Stimulated activated effector memory CD8-positive, alpha-beta T cell treated with anti-CD3 and anti-CD28 coated beads, Interleukin-12 subunit alpha, Interleukin-12 subunit beta, amount 100 ng/mL, for 72 hours (primary cell): ENCODE measurements around the gene ADGRG7.

Experiments
- ATAC-seq: fragments of 150-1000 bp; cut with Tn5 transposase; 2 replicates; pipeline ENCODE4 v1.10.0; 2021
- DNase-seq, 2 donors: peaks; one replicate each; pipeline ENCODE4 v3.0.0; 2021 to 2022; ENCODE audit warnings: low spot score in 2 of 2
- H3K27ac Mint-ChIP-seq: one replicate; pipeline ENCODE4 v1.8.0; 2022; ENCODE audit warnings: mild to moderate bottlenecking, mixed read lengths
- H3K36me3 Mint-ChIP-seq: one replicate; pipeline ENCODE4 v1.8.0; 2022; ENCODE audit warnings: mild to moderate bottlenecking, mixed read lengths
- H3K4me1 Mint-ChIP-seq: one replicate; pipeline ENCODE4 v1.8.0; 2022; ENCODE audit warnings: mixed read lengths
- H3K4me3 Mint-ChIP-seq: one replicate; pipeline ENCODE4 v1.8.0; 2022; ENCODE audit warnings: mild to moderate bottlenecking, mixed read lengths
- H3K9me3 Mint-ChIP-seq: one replicate; pipeline ENCODE4 v1.8.0; 2022; ENCODE audit warnings: mixed read lengths

Gene ADGRG7

DNA sequence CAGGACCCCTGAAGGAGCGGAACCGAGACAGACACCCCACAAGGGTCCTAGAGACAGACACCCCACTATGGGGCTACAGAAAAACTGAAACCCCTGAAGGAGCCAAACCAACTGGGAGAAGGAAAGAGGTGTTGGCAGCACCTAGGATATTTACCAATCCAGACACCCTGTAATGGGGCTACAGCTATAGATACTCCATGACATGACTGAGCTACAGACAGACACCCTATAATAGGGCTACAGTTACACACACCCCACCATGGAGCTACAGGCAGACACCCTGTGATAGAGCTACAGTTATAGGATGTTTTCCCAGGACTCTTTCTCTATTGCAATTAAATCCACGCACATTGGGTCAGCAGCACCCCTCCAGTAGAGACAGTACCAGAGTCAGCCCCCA lies 22.6 kb upstream of the ADGRG7 start:
- Mint-ChIP-seq H3K36me3 (no peaks in the 10 kb centered on the region), H3K27ac (no peak overlapping the region), H3K4me3 (no peak overlapping the region), H3K4me1 (no peaks in the 10 kb centered on the region), H3K9me3 (no peaks in the 10 kb centered on the region)
- ATAC-seq (peak; percentile 15), DNase-seq (no peak)

DNA sequence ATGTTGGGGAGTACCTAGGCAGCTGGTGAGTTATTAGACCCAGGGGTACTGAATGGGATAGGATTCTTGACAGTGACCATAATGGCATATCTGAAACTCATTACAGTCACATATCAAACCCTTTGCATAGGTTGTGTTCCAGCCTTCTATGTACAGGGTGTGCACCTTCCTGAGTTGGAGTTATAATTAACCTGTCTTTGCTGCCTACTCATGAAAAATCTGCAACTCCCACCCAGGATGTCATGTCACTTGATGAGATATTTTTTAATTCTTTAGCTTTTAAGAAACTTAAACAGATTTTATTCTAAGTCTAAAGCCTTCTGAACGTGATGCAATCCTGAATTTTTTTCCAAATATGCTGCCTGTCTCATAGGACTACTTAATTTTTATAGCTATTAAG lies 21.1 kb upstream of the ADGRG7 start:
- no peaks in the 10 kb centered on the region for H3K36me3 Mint-ChIP-seq
- no peak overlapping the region for H3K4me3 Mint-ChIP-seq
- no peak for DNase-seq
- no peak overlapping the region for H3K27ac Mint-ChIP-seq
- ATAC-seq: no peak
- H3K4me1 Mint-ChIP-seq: no peaks in the 10 kb centered on the region
- no peaks in the 10 kb centered on the region for H3K9me3 Mint-ChIP-seq

DNA sequence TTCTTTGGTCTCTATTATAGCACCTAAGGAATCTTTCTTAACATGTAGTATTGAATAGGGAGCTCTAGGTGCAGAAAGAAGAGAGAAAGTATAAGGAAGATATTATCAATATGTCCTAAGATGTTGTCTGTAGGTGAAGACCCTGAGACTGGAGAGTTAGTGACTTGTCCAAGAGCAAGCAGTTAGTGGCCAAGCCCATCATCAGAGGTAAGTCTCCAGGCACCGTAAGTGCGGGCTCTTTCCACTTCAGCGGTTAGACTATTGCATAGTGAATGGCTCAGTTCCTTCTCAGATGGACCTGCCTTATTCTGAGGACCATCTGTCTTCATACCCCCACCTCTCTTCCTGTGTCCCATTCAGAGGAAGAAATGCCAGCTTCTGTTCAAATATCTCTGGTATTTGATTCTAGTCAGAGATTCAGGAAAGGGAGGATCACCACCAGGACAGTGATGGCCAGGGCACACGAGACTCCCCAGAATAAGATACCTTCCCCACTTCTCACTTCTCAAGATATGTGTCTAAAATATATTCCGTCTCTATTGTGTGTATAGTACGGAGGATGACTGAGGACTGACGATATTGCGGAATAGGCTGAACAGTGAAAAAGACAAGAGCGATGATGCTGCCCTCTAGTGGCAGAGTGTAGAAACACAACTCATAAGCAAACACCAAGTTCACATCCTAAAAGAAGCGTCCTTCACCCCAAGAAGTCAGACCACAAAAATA lies 19.1 kb upstream of the ADGRG7 start:
- Mint-ChIP-seq H3K27ac (no peak overlapping the region), H3K36me3 (no peaks in the 10 kb centered on the region), H3K4me3 (no peak overlapping the region), H3K9me3 (no peaks in the 10 kb centered on the region), H3K4me1 (no peaks in the 10 kb centered on the region)
- DNase-seq (peak; percentile 38 to 68), ATAC-seq (peak; percentile 88)

DNA sequence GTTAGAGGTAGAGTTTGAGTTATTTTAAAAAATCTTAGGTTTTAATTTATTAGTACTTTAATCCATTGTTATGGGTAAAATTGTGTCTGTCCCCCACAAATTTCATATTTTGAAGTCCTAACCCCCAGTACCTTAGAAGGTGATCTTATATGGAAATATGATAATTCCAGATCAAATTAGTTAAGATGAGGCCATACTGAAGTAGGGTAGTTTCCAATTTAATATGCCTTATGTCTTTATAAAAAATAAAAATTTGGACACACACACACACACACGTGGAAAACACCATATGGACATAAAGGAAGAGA lies 18.6 kb upstream of the ADGRG7 start:
- DNase-seq (no peak), ATAC-seq (no peak)
- Mint-ChIP-seq H3K27ac (no peak overlapping the region), H3K4me1 (no peaks in the 10 kb centered on the region), H3K36me3 (no peaks in the 10 kb centered on the region), H3K4me3 (no peak overlapping the region), H3K9me3 (no peaks in the 10 kb centered on the region)

DNA sequence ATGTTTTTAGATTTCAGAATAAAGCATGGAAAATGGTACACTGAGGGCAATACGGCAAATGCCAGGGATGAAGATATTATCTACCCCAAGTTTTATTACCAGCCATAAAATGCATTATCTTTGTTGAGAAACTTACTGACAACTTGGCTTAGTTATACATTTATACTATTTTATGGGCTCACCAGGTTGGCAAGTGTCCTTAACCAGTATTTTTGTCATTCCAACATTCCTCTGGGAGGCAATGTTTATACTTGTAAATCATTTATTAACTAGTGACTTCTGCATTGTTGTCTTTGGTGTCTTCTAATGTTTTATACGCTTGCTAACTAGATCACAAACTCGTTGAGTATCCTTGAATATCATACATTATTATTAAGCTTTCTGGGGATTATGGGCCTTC lies 18.0 kb upstream of the ADGRG7 start:
- DNase-seq (no peak), ATAC-seq (no peak)
- no peaks in the 10 kb centered on the region for H3K4me1 Mint-ChIP-seq
- H3K27ac Mint-ChIP-seq: no peak overlapping the region
- no peaks in the 10 kb centered on the region for H3K36me3 Mint-ChIP-seq
- H3K4me3 Mint-ChIP-seq: no peak overlapping the region
- H3K9me3 Mint-ChIP-seq: no peaks in the 10 kb centered on the region

DNA sequence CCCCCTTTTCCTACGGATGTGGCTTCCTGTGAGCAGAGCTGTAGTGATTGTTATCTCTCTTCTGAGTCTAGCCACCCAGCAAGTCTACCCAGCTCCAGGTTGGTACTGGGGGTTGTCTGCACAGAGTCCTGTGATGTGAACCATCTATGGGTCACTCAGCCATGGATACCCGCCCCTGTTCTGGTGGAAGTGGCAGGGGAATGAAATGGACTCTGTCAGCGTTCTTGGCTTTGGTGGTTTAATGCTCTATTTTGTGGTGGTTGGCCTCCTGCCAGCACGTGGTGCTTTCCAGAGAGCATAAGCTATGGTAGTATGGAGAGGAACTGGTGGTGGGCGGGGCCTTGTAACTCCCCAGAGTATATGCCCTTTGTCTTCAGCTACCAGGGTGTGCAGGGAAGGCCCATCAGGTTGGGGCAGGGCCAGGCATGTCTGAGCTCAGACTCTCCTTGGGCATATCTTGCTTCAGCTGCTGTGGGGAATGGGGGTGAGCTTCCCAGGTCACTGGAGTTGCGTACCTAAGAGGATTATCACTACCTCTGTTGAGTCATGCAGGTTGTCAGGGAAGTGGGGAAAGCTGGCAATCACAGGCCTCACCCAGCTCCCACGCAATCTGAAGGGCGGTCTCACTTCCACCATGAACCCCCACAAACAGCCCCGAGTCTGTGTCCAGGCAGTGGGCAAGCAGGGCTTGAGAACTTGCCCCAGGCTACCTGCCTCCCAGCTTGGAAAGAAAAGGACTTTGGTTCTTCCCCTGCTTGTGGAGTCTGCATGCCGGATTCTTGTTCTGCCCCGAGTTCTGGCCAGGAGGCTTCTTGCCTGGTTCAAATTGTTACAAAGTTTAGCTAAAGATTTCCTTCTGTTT lies 9.0 kb upstream of the ADGRG7 start:
- Mint-ChIP-seq H3K4me3 (no peak overlapping the region), H3K4me1 (peaks cover 12% of the 10 kb centered on the region), H3K9me3 (peaks cover 3% of the 10 kb centered on the region), H3K27ac (no peak overlapping the region), H3K36me3 (no peaks in the 10 kb centered on the region)
- ATAC-seq (no peak), DNase-seq (no peak)

DNA sequence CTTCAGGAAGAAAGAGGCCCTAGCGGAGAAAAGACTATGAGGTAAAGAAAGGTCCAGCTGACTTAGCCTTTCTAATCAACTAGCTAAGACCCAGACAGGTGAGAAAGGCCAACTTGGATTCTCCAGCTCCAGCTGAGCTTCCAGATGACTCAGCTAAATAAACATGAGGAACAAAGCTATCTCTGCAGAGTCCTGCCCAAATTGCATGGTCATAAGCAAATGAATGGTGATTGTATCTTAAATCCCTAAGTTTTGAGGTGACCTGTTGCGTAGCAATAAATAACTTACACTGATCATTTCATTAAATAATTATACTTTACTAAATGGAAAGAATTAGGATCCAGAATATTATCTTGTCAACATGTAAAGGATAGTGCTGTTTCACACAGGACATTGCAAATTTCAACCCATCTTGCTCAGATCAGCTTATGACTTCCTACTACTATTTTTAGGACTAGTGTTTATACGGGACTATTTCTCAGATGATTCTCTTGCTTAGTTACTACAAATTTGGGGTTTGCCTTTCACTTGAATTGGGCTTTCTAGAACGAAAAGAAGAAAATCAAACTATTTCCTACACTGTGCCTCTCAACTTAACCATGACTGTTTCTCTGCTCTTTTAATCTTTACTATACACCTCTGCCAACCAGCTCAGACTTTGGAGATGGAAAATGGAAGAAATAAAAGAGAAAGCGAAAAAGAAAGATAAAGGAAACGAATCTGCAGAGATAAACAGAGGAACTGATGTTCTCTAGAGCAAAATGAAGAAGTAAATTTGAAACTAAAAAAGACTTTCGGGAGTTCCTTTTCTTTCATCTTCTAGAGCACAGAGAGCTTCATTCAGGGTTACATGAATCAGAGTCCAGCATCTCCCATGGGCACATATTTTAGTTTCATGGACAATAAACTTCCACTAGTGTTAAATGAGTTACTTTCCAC lies 6.6 kb upstream of the ADGRG7 start:
- Mint-ChIP-seq H3K27ac (no peak overlapping the region), H3K9me3 (peaks cover 3% of the 10 kb centered on the region), H3K4me1 (peaks cover 12% of the 10 kb centered on the region), H3K36me3 (no peaks in the 10 kb centered on the region), H3K4me3 (peak overlapping the region; percentile 21)
- ATAC-seq: no peak
- no peak for DNase-seq

DNA sequence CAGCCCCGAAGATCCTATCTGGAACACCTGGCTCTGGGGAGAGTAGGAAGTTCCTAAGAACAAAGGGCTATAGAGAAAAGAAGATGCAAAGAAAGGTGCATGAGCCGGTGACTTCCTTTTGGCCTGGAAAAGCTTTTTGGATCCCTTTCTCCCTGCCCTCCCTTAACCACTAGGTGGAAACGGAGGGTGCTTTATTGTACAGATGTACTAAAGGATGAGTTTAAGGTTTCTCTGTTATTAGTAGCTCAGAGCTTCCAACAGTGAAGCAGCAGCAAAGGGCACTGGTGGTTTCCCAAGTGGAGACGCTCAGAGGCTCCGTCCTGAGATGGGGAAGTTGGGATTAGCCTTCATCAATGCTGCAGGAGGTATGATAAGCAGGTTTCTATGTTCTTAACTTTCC lies 5.9 kb upstream of the ADGRG7 start:
- ATAC-seq: no peak
- DNase-seq: no peak
- peaks cover 12% of the 10 kb centered on the region for H3K4me1 Mint-ChIP-seq
- H3K9me3 Mint-ChIP-seq: peaks cover 3% of the 10 kb centered on the region
- no peak overlapping the region for H3K27ac Mint-ChIP-seq
- no peaks in the 10 kb centered on the region for H3K36me3 Mint-ChIP-seq
- H3K4me3 Mint-ChIP-seq: peak overlapping the region; percentile 21

DNA sequence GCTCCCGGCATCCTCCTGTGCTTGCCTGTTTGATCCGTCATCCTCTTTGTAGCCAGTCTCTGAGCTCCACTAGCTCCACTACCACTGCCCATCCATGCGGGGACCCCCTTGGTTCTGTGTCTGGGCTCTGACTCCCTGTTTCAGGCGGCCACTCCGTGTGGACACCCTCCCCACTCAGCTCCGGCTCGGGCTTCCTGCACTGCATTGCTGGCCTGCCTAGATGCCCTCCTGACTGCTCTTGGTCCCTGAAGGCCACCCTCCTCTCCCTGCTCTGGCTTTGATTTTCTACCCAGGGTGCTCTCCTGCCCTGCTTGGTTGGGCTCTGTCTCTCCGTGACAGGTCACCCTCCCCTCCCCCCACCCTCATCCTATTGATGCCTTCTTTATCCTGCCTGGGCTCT lies 4.0 kb upstream of the ADGRG7 start:
- no peak overlapping the region for H3K27ac Mint-ChIP-seq
- DNase-seq: no peak
- H3K4me1 Mint-ChIP-seq: peaks cover 12% of the 10 kb centered on the region
- H3K4me3 Mint-ChIP-seq: no peak overlapping the region
- ATAC-seq: no peak
- H3K9me3 Mint-ChIP-seq: no peaks in the 10 kb centered on the region
- H3K36me3 Mint-ChIP-seq: no peaks in the 10 kb centered on the region

DNA sequence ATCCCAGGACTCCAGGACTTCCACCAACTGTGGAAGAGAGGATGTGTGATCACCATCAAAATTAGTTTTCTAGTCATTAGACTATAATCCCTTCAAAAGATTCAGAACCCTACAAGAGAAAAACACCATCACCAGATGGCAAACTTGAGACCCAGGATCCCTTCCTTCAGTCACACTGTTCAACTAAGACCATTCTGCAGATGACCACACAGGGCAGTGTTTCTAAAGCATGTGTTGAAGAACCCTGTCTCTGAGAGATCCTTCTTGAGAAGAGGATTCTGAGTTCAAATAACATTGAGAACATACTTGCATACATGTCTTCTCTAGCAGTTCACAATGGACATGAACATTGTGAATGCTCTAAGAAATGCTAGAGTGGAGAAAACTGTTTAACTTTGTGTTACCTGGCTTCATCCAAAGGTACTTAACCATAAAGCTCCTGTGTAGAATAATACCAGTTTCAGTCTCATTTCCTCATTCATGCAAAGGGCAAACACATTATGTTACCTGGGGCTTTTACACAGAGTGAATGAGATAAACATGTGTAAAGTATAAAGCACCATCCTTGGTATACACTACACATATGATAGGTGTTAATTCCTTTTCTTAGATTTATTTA lies 2.4 kb upstream of the ADGRG7 start:
- no peak for DNase-seq
- Mint-ChIP-seq H3K27ac (no peak overlapping the region), H3K9me3 (no peaks in the 10 kb centered on the region), H3K36me3 (no peaks in the 10 kb centered on the region), H3K4me3 (no peak overlapping the region), H3K4me1 (peaks cover 12% of the 10 kb centered on the region)
- ATAC-seq: no peak

DNA sequence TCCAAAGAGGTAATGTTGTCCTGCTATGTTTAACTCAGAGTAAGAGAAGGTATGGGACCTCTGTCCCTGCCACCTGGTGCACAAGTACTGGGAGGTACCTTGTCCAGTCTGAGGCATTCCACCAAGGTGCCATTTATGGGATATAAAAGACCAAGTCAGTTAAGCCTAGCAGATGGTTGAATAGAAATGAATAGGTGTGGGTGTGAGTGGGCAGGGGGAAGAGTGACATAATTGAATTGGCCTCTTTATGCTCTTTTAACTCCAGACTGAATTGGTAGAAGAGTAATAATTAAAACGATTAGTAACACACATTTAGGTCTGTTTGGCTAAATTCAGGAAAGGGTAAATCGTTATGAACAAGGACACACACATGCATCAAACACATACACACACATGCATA lies 562 bp downstream of the ADGRG7 start:
- Mint-ChIP-seq H3K27ac (no peak overlapping the region), H3K9me3 (no peaks in the 10 kb centered on the region), H3K4me1 (no peaks in the 10 kb centered on the region), H3K36me3 (no peaks in the 10 kb centered on the region), H3K4me3 (no peak overlapping the region)
- no peak for DNase-seq
- no peak for ATAC-seq

DNA sequence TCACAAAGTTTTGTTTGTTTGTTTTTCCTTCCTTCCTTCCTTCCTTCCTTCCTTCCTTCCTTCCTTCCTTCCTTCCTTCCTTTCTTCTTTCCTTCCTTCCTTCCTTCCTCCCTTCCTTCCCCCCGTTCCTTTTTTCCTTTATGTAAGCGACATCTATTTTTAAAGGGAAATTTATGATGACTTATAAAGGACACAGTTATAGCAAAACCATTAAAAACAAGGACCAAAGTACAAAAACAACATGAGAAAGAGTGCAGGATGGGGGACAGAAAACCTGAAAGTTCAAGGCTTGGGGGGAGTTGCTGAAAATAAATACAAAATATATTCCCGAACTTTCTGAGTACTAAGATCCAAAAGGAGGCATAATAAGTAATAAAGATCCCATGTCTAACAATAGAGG lies 1.8 kb downstream of the ADGRG7 start:
- H3K9me3 Mint-ChIP-seq: no peaks in the 10 kb centered on the region
- H3K36me3 Mint-ChIP-seq: no peaks in the 10 kb centered on the region
- ATAC-seq: no peak
- no peak for DNase-seq
- H3K4me3 Mint-ChIP-seq: no peak overlapping the region
- H3K27ac Mint-ChIP-seq: no peak overlapping the region
- no peaks in the 10 kb centered on the region for H3K4me1 Mint-ChIP-seq

DNA sequence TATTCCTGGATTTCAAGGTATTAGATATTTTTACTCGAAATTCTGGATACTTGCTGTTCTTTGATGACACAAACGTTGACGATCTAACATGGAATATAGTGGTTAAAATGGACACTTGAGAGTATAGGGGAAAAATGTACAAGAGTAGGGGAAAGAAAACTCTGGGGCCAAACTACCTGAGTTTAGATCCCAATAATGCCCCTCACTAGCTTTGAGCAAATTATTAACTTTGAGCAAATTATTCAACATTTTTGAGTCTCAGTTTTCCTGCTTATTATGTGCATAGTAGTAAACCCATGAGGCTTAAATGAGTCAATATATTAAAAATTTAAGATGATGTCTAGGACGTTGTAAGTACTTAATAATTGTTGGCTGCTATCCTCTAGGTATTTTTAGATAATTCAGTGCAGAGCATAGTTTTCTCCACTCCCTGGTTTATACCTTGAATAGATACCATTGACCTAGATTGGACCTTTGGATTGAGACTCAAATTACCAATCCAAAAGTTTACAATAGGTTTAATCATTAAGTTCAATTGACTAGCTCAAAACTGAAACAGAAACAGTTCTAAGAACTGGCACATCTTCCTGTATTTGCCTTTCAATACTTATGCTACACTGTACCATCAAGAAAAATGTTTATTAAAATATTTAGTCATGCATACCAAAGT lies 4.5 kb downstream of the ADGRG7 start:
- no peaks in the 10 kb centered on the region for H3K36me3 Mint-ChIP-seq
- no peak overlapping the region for H3K4me3 Mint-ChIP-seq
- ATAC-seq (no peak), DNase-seq (no peak)
- H3K4me1 Mint-ChIP-seq: no peaks in the 10 kb centered on the region
- H3K9me3 Mint-ChIP-seq: no peaks in the 10 kb centered on the region
- no peak overlapping the region for H3K27ac Mint-ChIP-seq

DNA sequence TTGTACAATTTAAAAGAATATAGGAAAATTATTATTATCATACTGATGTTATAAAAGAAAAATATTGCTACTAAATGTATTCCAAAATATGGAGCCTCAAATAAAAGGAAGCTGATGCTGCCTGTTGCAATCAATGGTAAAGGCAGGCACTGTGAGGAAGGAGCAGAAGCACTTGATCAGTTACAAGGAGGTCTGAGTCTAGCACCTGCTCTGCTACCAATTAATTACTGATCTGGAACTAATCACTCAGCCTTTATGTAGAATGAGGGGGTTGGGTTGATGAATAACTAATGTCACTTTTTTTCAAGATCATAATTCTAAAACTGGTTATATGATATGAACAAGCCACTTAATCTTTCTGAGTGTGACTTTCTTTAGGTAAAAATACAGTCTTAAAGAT lies 5.5 kb downstream of the ADGRG7 start:
- Mint-ChIP-seq H3K27ac (no peak overlapping the region), H3K4me1 (no peaks in the 10 kb centered on the region), H3K36me3 (no peaks in the 10 kb centered on the region), H3K4me3 (no peak overlapping the region), H3K9me3 (no peaks in the 10 kb centered on the region)
- ATAC-seq (no peak), DNase-seq (no peak)

DNA sequence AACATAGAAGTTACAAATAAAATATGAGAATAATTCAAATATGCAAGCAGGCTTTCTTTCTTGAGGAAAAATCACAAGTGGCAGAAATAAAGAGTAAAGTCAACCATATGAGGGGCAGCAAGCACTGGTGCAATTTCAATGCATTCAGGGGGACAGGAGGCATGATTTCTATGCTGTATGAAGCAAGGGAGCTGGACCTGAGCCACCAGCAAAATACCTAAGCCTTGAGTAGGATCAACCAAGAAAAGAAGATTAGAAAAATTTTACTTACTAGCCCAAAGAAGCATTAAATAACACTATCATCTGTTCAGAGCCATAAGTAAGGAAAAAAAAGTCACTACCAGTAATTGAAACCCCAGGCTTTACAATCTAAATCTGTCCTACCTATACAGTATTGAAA lies 6.3 kb downstream of the ADGRG7 start:
- Mint-ChIP-seq H3K4me3 (no peak overlapping the region), H3K27ac (no peak overlapping the region), H3K4me1 (no peaks in the 10 kb centered on the region), H3K36me3 (no peaks in the 10 kb centered on the region), H3K9me3 (no peaks in the 10 kb centered on the region)
- DNase-seq (no peak), ATAC-seq (no peak)
